Suprapubic skin (tissue), 4 donors: Measurements from ENCODE around the gene CRYGS.

Experiments used
- CTCF ChIP-seq, 2 donors: fragments of 200-600 bp in 1 of 2; fragments of 450-650 bp in 1 of 2; sonication (generic) in 1 of 2; IDR thresholded peaks; one replicate each; pipeline ENCODE4 v1.5.1; 2016 to 2019; ENCODE audit warnings: antibody characterized with exemption in 2 of 2, mild to moderate bottlenecking in 1 of 2, moderate library complexity in 1 of 2
- POLR2A ChIP-seq, 2 donors: fragments of 450-650 bp; IDR thresholded peaks; one replicate each; pipeline ENCODE4 v1.6.1; 2017; ENCODE audit warnings: antibody characterized with exemption in 2 of 2, mild to moderate bottlenecking in 2 of 2, moderate library complexity in 2 of 2
- POLR2AphosphoS5 ChIP-seq, 3 donors: sonication (generic); formaldehyde crosslinking; IDR thresholded peaks; one replicate each; pipeline ENCODE4 v1.6.1; 2017; ENCODE audit warnings: antibody characterized with exemption in 3 of 3

GRCh38 chr3:186502966-186503712 is 41.0 kb downstream of the CRYGS start:
- TF ChIP-seq CTCF (IDR thresholded peaks at IDR 0.05), result no peak
- no peak for TF ChIP-seq POLR2A (IDR thresholded peaks at IDR 0.05)
- no peak for TF ChIP-seq POLR2AphosphoS5 (IDR thresholded peaks at IDR 0.05)
